Measurements from ENCODE around the gene TMEM208.

Gene TMEM208

DNA sequence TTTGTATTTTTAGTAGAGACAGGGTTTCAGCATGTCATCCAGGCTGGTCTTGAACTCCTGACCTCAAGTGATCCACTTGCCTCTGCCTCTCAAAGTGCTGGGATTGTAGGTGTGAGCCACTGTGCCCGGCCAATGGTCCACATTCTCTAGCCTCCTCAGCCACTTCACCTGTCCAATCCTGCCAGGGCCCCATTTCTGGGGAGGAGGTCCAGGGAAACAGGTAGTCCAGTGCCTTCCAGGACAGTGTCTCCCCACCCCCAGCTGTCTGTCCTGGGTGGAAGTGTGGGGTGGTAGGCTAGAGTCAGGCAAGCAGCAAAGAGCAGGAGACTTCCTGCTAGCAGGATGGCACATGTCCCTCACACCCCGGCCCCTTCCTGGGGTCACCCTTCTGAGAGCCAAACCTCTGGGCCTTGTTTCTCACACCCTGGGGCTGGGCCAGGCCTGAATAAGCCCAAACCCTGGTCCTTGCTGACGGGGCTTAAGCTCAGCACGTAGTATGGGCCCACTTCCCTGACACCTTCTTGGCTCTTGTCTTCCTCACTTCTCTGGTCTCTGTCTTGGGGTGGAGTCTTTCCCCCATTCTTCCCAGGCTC, 15.3 kb downstream of the TMEM208 start:
- no peak for TF ChIP-seq POLR2A (IDR thresholded peaks at IDR 0.05; ENCODE audit: low read length)
- no peak for TF ChIP-seq GATA1 (IDR thresholded peaks at IDR 0.05; ENCODE audit: low read depth, low read length)
- DNase-seq, result no peak

GRCh38 chr16:67243481-67243880, 16.6 kb downstream of the TMEM208 start:
- TF ChIP-seq POLR2A (IDR thresholded peaks at IDR 0.05; ENCODE audit: low read length) (no peak), GATA1 (IDR thresholded peaks at IDR 0.05; ENCODE audit: low read depth, low read length) (no peak)
- no peak for DNase-seq

DNA sequence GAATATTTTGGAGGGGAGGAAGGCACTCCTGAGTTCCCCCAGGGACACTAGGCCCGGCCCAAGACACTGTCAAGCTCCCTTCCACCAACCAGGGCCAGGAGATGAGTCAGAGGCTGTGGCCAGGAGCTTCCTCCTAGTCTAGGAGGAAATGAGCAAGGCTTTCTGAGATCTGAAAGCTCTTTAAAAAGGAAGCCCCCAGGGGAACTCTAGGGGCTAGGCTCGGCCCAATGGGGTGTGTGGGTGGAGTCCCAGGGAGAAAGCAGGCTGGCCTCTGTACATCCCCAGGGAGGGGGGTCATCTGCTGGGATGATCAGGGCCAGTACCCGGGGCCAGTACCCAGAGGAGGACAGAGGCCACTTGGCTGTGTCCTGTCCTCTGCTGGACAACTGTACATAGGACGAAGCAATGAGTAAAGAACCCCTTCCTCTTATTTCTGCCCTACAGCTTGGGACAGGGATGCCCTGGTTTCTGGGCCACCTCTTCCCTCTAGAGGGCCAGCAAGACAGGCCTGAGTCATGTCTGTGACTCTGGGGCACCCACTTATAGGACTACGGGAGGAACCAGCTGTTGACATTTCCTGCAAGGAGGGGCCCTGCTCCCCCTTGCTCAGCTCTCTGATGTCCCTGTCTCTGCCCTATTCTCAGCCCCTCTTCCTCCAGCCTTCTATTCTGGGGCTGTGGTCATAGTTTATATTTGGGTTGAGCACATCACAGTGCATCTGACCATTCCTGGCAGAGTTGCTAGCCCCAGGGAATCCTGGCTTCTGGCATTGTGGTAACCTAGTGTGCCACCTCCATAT, 17.7 kb downstream of the TMEM208 start:
- TF ChIP-seq GATA1 (IDR thresholded peaks at IDR 0.05; ENCODE audit: low read depth, low read length) (no peak), POLR2A (IDR thresholded peaks at IDR 0.05; ENCODE audit: low read length) (no peak)

GRCh38 chr16:67245186-67245585, 18.3 kb downstream of the TMEM208 start:
- TF ChIP-seq POLR2A (IDR thresholded peaks at IDR 0.05; ENCODE audit: low read length), result no peak
- TF ChIP-seq GATA1 (IDR thresholded peaks at IDR 0.05; ENCODE audit: low read depth, low read length), result no peak

More for the DNA sequence above, 17.7 kb downstream of the TMEM208 start:
- peak; percentile 33 to 63 for DNase-seq

GRCh38 chr16:67245674-67246080, 18.7 kb downstream of the TMEM208 start:
- no peak for TF ChIP-seq POLR2A (IDR thresholded peaks at IDR 0.05; ENCODE audit: low read length)
- DNase-seq, result no peak

More at GRCh38 chr16:67245186-67245585, 18.3 kb downstream of the TMEM208 start:
- DNase-seq, result no peak

- peak; percentile 75 to 81 for DNase-seq
- TF ChIP-seq POLR2A (IDR thresholded peaks at IDR 0.05; ENCODE audit: low read length) (peak; percentile 40), GATA1 (IDR thresholded peaks at IDR 0.05; ENCODE audit: low read depth, low read length) (no peak)
Measured at GRCh38 chr16:67246081-67246755, 19.3 kb downstream of the TMEM208 start.

GRCh38 chr16:67246756-67247191, 19.8 kb downstream of the TMEM208 start:
- TF ChIP-seq GATA1 (IDR thresholded peaks at IDR 0.05; ENCODE audit: low read depth, low read length), result no peak
- TF ChIP-seq POLR2A (IDR thresholded peaks at IDR 0.05; ENCODE audit: low read length), result no peak

DNA sequence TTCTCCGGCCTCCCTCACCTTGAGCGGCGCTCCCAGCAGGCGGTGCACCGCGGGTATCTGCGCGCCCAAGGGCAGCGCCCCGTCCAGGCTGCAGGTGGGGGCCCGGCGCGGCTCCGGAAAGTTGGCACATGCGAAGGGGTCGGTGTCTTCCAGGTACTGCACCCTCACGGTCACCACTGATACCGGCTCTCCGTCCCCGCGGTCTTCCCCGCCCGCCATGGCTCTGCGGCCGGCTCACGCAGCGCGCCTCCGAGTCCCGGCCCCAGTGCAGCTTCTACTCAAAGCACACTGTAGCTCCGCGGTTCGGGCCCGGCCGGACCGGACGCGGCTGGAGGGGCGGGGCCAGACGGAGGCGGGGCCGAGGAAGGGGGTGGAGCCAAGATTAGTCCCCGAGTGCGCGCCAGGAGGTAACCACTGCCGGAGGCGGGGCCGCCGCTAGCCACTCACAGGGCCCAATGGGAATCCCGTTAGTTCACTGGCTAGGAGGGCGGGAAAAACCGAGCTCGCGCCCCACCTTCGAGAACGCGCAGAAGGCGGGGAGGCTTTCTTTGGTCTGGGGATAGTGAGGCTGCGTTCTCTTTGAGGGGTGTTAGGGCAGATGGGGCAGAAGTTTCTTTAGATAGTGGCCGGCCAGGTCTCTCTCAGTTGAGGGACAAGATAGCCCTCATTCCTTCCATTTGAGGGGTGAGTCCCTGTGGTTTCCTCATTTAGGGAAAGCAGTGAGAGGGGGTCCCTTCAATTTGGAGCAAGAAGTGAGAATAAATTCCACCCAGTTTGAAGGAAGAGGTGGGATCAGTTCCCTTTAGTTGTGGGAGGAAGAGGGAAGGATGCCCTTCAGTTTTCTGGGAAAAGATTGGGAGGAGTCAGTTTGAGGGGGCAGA, 20.5 kb downstream of the TMEM208 start, which contains the start of gene FHOD1:
Gene FHOD1 (minus strand): TSS at position 290 of the 881 bp plus-strand sequence. CDS start 71 bp downstream, at position 219.
- peak; percentile 98 for DNase-seq
- TF ChIP-seq GATA1 (IDR thresholded peaks at IDR 0.05; ENCODE audit: low read depth, low read length), result no peak
- peak; percentile 70 for TF ChIP-seq POLR2A (IDR thresholded peaks at IDR 0.05; ENCODE audit: low read length)

More at GRCh38 chr16:67246756-67247191, 19.8 kb downstream of the TMEM208 start:
- peak in 1 of 2 experiments; percentile 76 for DNase-seq

DNA sequence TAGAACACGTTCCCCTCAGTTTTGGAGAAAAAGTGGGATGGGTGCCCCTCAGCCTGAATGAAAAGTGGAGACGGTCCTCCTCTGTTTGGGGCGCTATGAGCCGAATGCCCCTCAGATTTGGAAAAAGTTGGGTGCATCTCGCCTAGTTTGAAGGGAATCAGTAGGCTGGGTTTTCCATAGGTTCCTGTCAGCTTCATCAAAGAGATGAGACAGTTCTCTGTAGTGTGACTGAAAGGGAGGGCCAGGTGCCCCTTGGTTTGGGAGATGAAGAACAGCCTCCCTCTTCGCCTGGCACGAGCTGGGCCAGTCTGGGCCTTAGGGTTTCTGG, 21.1 kb downstream of the TMEM208 start:
- no peak for DNase-seq
- TF ChIP-seq POLR2A (IDR thresholded peaks at IDR 0.05; ENCODE audit: low read length), result no peak
- no peak for TF ChIP-seq GATA1 (IDR thresholded peaks at IDR 0.05; ENCODE audit: low read depth, low read length)

DNA sequence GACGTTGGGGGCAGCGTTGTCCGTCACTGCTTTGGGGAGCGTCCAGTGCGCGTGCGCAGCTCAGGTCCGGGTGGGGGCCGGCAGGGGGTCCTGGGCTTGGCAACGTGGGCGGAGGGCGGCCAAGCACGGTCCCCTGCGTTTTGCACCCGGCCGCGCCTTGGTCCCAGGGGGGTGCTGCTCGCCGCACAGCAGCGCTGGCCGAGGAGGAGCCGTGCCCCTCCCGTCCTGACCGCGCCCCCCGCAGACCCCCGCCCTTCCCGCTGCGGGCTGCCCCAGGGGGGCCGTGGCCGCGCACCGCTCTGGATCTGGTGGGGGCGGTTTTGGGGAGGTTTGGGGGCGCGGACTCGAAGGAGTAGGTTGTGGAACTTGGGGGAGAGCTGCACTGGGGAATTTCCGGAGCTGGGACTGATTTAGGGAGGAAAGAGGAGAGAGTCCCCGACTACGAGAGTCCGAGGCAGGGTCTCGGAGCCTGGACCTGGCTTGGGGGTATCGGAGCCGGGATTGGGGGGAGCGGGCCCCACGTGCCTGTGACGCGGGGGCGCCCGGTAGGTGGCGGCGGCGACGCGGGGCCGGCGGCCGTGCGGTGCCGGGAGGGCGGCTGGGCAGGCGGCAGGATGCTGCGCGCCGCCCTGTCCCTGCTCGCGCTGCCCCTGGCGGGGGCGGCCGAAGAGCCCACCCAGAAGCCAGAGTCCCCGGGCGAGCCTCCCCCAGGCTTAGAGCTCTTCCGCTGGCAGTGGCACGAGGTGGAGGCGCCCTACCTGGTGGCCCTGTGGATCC, 21.7 kb downstream of the TMEM208 start, which contains the start of gene SLC9A5:
Gene SLC9A5 (plus strand): TSS at position 579 of the 777 bp plus-strand sequence. CDS start 36 bp downstream, at position 615.
- TF ChIP-seq GATA1 (IDR thresholded peaks at IDR 0.05; ENCODE audit: low read depth, low read length), result no peak
- no peak for TF ChIP-seq POLR2A (IDR thresholded peaks at IDR 0.05; ENCODE audit: low read length)
- peak; percentile 48 to 58 for DNase-seq

- no peak for DNase-seq
- TF ChIP-seq GATA1 (IDR thresholded peaks at IDR 0.05; ENCODE audit: low read depth, low read length), result no peak
- no peak for TF ChIP-seq POLR2A (IDR thresholded peaks at IDR 0.05; ENCODE audit: low read length)
Measured at GRCh38 chr16:67249178-67250044, 22.5 kb downstream of the TMEM208 start.

DNA sequence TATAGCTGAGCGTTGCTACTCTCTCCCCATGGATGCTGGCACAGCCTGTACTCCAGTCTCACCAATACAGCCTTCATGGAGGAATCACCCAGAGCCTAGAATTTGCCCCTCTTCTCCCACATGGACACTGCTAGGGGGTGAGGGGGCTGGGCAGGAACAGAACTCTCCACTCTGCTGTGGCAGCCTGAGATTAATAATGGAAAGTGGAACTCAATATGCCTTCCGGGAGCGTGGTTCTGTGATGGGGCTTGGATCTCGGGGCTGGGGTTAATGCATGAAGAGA, 23.1 kb downstream of the TMEM208 start:
- no peak for DNase-seq
- TF ChIP-seq POLR2A (IDR thresholded peaks at IDR 0.05; ENCODE audit: low read length) (no peak), GATA1 (IDR thresholded peaks at IDR 0.05; ENCODE audit: low read depth, low read length) (no peak)
